ENCODE measurements around the gene SIK2. TPM values are rescaled to one million over a fixed set of nuclear protein-coding genes. Genes with fewer than 3 reads are reported as not detected.

The SIK2 gene
- total RNA-seq, 1 donor from 2014 or later = 14.3 TPM

DNA sequence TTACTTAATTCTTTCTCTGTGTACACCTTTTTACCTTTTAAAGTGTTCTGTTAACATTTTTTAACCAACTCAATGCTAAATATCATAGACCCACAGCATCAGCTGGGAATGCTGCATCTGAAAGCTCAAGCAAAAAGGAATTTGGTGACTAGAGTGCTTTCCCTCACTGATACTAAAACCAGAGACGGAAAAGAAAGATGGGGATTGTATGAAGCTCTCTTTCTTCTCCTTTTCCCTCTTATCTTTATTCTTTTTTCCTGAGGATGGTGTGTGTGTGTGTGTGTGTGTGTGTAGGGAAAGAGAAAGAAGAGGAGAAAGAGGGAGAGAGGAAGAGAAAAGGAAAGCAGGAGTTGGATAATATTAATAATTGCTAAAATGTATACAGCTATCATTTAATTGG lies 4.1 kb upstream of the SIK2 start:
- no peak overlapping the region for H3K9ac ChIP-seq (ENCODE audit: low read length)
- H3K79me2 ChIP-seq (ENCODE audit: insufficient read depth, low read length) = peaks cover 7% of the 10 kb centered on the region
- no peaks in the 10 kb centered on the region for H3K36me3 ChIP-seq (ENCODE audit: insufficient read depth, low read length)
- H3K9me3 ChIP-seq (ENCODE audit: insufficient read depth, low read depth, low read length) = no peaks in the 10 kb centered on the region
- peaks cover 1% of the 10 kb centered on the region for H4K20me1 ChIP-seq (ENCODE audit: insufficient read depth, low read length)
- H3K4me3 Mint-ChIP-seq (ENCODE audit: unreplicated experiment) = no peak overlapping the region
- no peak overlapping the region for H3K4me3 ChIP-seq (ENCODE audit: insufficient read depth, low read depth, low read length)
- FAIRE-seq (no peak), DNase-seq (ENCODE audit: low read depth) (no peak)
- peaks cover 1% of the 10 kb centered on the region for H3K4me1 Mint-ChIP-seq (ENCODE audit: low read depth, unreplicated experiment)
- H3K9me3 Mint-ChIP-seq (ENCODE audit: unreplicated experiment) = no peaks in the 10 kb centered on the region
- no peak overlapping the region for H3K27ac Mint-ChIP-seq (ENCODE audit: unreplicated experiment)
- no peaks in the 10 kb centered on the region for H3K27me3 ChIP-seq (ENCODE audit: insufficient read depth, low read length)
- H3K4me1 ChIP-seq (ENCODE audit: insufficient read depth, low read length) = peaks cover 10% of the 10 kb centered on the region
- no peaks in the 10 kb centered on the region for H3K36me3 Mint-ChIP-seq (ENCODE audit: low read depth, unreplicated experiment)
- no peak overlapping the region for H3K4me2 ChIP-seq (ENCODE audit: low read length)
- no peak overlapping the region for H3K27ac ChIP-seq (ENCODE audit: low read depth, low read length)
- no peak overlapping the region for H2AFZ ChIP-seq (ENCODE audit: low read depth, low read length)
- no peaks in the 10 kb centered on the region for H3K27me3 Mint-ChIP-seq (ENCODE audit: low read depth, unreplicated experiment)
- TF ChIP-seq EZH2 (IDR thresholded peaks at IDR 0.05; ENCODE audit: insufficient read depth, low read length) = no peak
- TF ChIP-seq, protein P1, sequence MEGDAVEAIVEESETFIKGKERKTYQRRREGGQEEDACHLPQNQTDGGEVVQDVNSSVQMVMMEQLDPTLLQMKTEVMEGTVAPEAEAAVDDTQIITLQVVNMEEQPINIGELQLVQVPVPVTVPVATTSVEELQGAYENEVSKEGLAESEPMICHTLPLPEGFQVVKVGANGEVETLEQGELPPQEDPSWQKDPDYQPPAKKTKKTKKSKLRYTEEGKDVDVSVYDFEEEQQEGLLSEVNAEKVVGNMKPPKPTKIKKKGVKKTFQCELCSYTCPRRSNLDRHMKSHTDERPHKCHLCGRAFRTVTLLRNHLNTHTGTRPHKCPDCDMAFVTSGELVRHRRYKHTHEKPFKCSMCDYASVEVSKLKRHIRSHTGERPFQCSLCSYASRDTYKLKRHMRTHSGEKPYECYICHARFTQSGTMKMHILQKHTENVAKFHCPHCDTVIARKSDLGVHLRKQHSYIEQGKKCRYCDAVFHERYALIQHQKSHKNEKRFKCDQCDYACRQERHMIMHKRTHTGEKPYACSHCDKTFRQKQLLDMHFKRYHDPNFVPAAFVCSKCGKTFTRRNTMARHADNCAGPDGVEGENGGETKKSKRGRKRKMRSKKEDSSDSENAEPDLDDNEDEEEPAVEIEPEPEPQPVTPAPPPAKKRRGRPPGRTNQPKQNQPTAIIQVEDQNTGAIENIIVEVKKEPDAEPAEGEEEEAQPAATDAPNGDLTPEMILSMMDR (IDR thresholded peaks at IDR 0.05; ENCODE audit: insufficient read depth, low read depth, low read length) = no peak

DNA sequence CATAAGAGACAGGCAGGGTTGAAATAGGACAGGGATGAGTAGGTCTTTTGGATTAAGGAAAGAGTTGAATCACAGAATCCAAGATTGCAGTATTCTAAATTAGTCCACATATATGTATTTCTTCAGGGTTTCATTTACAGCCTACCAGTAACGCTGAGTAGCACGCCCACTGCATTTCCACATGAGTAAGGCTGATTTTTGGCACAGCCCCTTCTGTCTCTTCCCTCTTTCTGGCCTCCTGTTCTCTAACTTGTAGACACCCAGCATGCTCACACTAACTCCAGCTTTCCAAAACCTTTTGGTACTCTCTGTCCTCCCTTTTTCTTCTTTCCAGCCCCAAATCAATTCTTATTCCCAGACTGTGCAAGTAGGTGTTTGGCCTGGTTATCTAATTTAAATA lies 3.7 kb upstream of the SIK2 start:
- Histone ChIP-seq H3K79me2 (ENCODE audit: insufficient read depth, low read length) (peaks cover 11% of the 10 kb centered on the region), H3K4me2 (ENCODE audit: low read length) (no peak overlapping the region), H3K9me3 (ENCODE audit: insufficient read depth, low read depth, low read length) (no peaks in the 10 kb centered on the region), H3K27me3 (ENCODE audit: insufficient read depth, low read length) (no peaks in the 10 kb centered on the region), H3K4me3 (ENCODE audit: insufficient read depth, low read depth, low read length) (no peak overlapping the region), H2AFZ (ENCODE audit: low read depth, low read length) (no peak overlapping the region), H3K4me1 (ENCODE audit: insufficient read depth, low read length) (peaks cover 10% of the 10 kb centered on the region), H3K27ac (ENCODE audit: low read depth, low read length) (no peak overlapping the region), H4K20me1 (ENCODE audit: insufficient read depth, low read length) (peaks cover 5% of the 10 kb centered on the region), H3K9ac (ENCODE audit: low read length) (no peak overlapping the region), H3K36me3 (ENCODE audit: insufficient read depth, low read length) (no peaks in the 10 kb centered on the region)
- Mint-ChIP-seq H3K27ac (ENCODE audit: unreplicated experiment) (no peak overlapping the region), H3K4me3 (ENCODE audit: unreplicated experiment) (no peak overlapping the region), H3K9me3 (ENCODE audit: unreplicated experiment) (no peaks in the 10 kb centered on the region), H3K4me1 (ENCODE audit: low read depth, unreplicated experiment) (peaks cover 1% of the 10 kb centered on the region), H3K36me3 (ENCODE audit: low read depth, unreplicated experiment) (no peaks in the 10 kb centered on the region), H3K27me3 (ENCODE audit: low read depth, unreplicated experiment) (no peaks in the 10 kb centered on the region)
- no peak for TF ChIP-seq EZH2 (IDR thresholded peaks at IDR 0.05; ENCODE audit: insufficient read depth, low read length)
- TF ChIP-seq, protein P1 (IDR thresholded peaks at IDR 0.05; ENCODE audit: insufficient read depth, low read depth, low read length) = no peak
- no peak for FAIRE-seq
- DNase-seq (ENCODE audit: low read depth) = peak; percentile 45

DNA sequence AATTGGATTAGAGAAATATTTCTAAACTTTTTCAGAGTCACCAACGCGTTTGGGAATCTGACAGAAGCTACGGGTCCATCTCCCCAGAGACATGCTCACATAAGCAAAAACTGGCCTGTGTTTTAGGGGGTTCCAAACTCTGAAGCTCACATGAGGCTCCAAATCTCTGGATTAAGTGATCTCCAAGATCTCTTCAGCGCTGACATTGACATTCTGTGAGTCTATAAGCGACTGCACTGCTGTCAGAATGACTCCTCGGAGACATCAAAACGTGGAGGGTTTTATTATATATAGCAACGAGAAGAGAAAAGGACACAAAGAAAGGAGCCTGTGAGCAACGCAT lies 642 bp upstream of the SIK2 start:
- Mint-ChIP-seq H3K36me3 (ENCODE audit: low read depth, unreplicated experiment) (no peaks in the 10 kb centered on the region), H3K27me3 (ENCODE audit: low read depth, unreplicated experiment) (no peaks in the 10 kb centered on the region), H3K27ac (ENCODE audit: unreplicated experiment) (peak overlapping the region; percentile 75), H3K4me1 (ENCODE audit: low read depth, unreplicated experiment) (peaks cover 1% of the 10 kb centered on the region), H3K9me3 (ENCODE audit: unreplicated experiment) (no peaks in the 10 kb centered on the region), H3K4me3 (ENCODE audit: unreplicated experiment) (peak overlapping the region; percentile 86)
- Histone ChIP-seq H3K4me1 (ENCODE audit: insufficient read depth, low read length) (peaks cover 17% of the 10 kb centered on the region), H3K4me2 (ENCODE audit: low read length) (peak overlapping the region; percentile 84), H3K9ac (ENCODE audit: low read length) (peak overlapping the region; percentile 70), H3K4me3 (ENCODE audit: insufficient read depth, low read depth, low read length) (peak overlapping the region; percentile 53), H3K27me3 (ENCODE audit: insufficient read depth, low read length) (no peaks in the 10 kb centered on the region), H3K36me3 (ENCODE audit: insufficient read depth, low read length) (no peaks in the 10 kb centered on the region), H3K9me3 (ENCODE audit: insufficient read depth, low read depth, low read length) (no peaks in the 10 kb centered on the region), H3K27ac (ENCODE audit: low read depth, low read length) (peak overlapping the region; percentile 27), H2AFZ (ENCODE audit: low read depth, low read length) (peak overlapping the region; percentile 79), H3K79me2 (ENCODE audit: insufficient read depth, low read length) (peaks cover 42% of the 10 kb centered on the region), H4K20me1 (ENCODE audit: insufficient read depth, low read length) (peaks cover 21% of the 10 kb centered on the region)
- no peak for TF ChIP-seq EZH2 (IDR thresholded peaks at IDR 0.05; ENCODE audit: insufficient read depth, low read length)
- TF ChIP-seq, protein P1 (IDR thresholded peaks at IDR 0.05; ENCODE audit: insufficient read depth, low read depth, low read length) = no peak
- FAIRE-seq (no peak), DNase-seq (ENCODE audit: low read depth) (no peak)
